Measurements from ENCODE around the gene NET1.

GRCh38 chr10:5395168-5395567 lies 17.2 kb upstream of the NET1 start:
- no peak for TF ChIP-seq FOXM1 (IDR thresholded peaks at IDR 0.05; ENCODE audit: borderline replicate concordance, low read depth)
- no peak for TF ChIP-seq EGR1 (IDR thresholded peaks at IDR 0.05)
- TF ChIP-seq YY1 (IDR thresholded peaks at IDR 0.05; ENCODE audit: low read depth): no peak
- TF ChIP-seq REST (IDR thresholded peaks at IDR 0.05; ENCODE audit: low read depth): no peak
- TF ChIP-seq MAX (IDR thresholded peaks at IDR 0.05): no peak
- TF ChIP-seq CEBPB (IDR thresholded peaks at IDR 0.05): no peak
- no peak for TF ChIP-seq TAF1 (IDR thresholded peaks at IDR 0.05; ENCODE audit: low read depth)
- TF ChIP-seq EP300 (IDR thresholded peaks at IDR 0.05; ENCODE audit: borderline replicate concordance): no peak
- no peak for TF ChIP-seq NFIC (IDR thresholded peaks at IDR 0.05)
